ENCODE results near the gene POTEI. TPM values are rescaled to one million over a fixed set of nuclear protein-coding genes. Genes with fewer than 3 reads are reported as not detected.
"Not testable (repeated sequence)": the region's sequence is repeated elsewhere in the genome, so short reads cannot be mapped to it uniquely, and the experiment has no call there.

Gene POTEI
- total RNA-seq: 7.0 to 7.3 TPM (median 7.1 TPM) in 3 replicates

GRCh38 chr2:130509228-130509627, at the start of gene POTEI:
Gene POTEI, minus strand, starts transcription at chr2:130509328. Its CDS starts 93 bp downstream, at chr2:130509235.
- not testable (repeated sequence) for DNase-seq (ENCODE audit: low spot score in 2 of 2, unreplicated experiment in 2 of 2); H3K9me3 Mint-ChIP-seq; H3K27ac Mint-ChIP-seq; H3K27me3 Mint-ChIP-seq (ENCODE audit: low read depth); H3K4me3 Mint-ChIP-seq; H3K4me1 Mint-ChIP-seq; H3K36me3 Mint-ChIP-seq

DNA sequence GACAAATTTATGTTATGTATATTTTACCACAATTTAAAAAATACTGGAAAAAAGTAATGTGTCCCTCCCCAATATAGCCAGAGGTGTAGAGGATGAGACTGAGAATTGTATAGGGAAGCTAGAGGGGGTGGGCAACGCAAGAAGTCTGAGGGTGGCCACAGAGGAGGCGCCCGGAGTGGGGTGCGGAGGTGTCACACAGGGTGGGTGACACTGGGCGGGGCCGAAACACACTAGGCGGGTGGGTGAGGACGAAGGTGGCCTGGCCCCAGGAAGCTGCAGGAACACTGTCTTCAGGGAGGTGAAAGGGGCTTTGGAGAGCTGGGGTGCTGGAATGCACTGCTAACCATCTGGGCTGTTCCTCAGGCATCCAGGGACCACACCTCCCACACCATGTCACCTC, 47.3 kb upstream of the POTEI start:
- not testable (repeated sequence) for H3K27ac Mint-ChIP-seq; H3K27me3 Mint-ChIP-seq (ENCODE audit: low read depth); DNase-seq (ENCODE audit: low spot score in 2 of 2, unreplicated experiment in 2 of 2); H3K4me1 Mint-ChIP-seq; H3K36me3 Mint-ChIP-seq; H3K4me3 Mint-ChIP-seq; H3K9me3 Mint-ChIP-seq

GRCh38 chr2:130554178-130554577, 45.0 kb upstream of the POTEI start:
- not testable (repeated sequence) for DNase-seq (ENCODE audit: low spot score in 2 of 2, unreplicated experiment in 2 of 2); H3K4me1 Mint-ChIP-seq; H3K27me3 Mint-ChIP-seq (ENCODE audit: low read depth); H3K27ac Mint-ChIP-seq; H3K9me3 Mint-ChIP-seq; H3K4me3 Mint-ChIP-seq; H3K36me3 Mint-ChIP-seq

GRCh38 chr2:130549475-130549874, 40.3 kb upstream of the POTEI start:
- H3K4me3 Mint-ChIP-seq; H3K9me3 Mint-ChIP-seq; H3K27ac Mint-ChIP-seq; H3K4me1 Mint-ChIP-seq; H3K36me3 Mint-ChIP-seq; H3K27me3 Mint-ChIP-seq (ENCODE audit: low read depth); DNase-seq (ENCODE audit: low spot score in 2 of 2, unreplicated experiment in 2 of 2): not testable (repeated sequence)

GRCh38 chr2:130548418-130548817, 39.3 kb upstream of the POTEI start:
- H3K4me1 Mint-ChIP-seq; H3K36me3 Mint-ChIP-seq; DNase-seq (ENCODE audit: low spot score in 2 of 2, unreplicated experiment in 2 of 2); H3K27ac Mint-ChIP-seq; H3K4me3 Mint-ChIP-seq; H3K27me3 Mint-ChIP-seq (ENCODE audit: low read depth); H3K9me3 Mint-ChIP-seq: not testable (repeated sequence)

DNA sequence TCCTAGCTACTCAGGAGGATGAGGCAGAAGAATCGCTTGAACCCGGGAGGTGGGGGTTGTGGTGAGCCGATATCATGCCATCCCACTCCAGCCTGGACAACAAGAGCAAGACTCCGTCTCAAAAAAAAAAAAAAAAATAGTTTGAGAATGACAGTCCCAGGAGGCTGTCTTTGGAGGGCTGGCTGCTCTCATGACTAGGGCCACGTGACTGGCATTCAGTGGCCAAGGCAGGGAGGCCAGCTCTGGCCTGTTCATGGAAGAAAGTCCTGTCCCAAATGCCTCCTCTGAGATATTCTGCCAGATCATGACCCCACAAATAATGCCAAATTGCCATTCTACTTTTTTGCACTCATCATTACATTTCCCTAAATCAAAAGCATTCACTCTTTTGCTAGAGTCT, 35.9 kb upstream of the POTEI start:
- not testable (repeated sequence) for H3K4me3 Mint-ChIP-seq; DNase-seq (ENCODE audit: low spot score in 2 of 2, unreplicated experiment in 2 of 2); H3K36me3 Mint-ChIP-seq; H3K27me3 Mint-ChIP-seq (ENCODE audit: low read depth); H3K9me3 Mint-ChIP-seq; H3K4me1 Mint-ChIP-seq; H3K27ac Mint-ChIP-seq

DNA sequence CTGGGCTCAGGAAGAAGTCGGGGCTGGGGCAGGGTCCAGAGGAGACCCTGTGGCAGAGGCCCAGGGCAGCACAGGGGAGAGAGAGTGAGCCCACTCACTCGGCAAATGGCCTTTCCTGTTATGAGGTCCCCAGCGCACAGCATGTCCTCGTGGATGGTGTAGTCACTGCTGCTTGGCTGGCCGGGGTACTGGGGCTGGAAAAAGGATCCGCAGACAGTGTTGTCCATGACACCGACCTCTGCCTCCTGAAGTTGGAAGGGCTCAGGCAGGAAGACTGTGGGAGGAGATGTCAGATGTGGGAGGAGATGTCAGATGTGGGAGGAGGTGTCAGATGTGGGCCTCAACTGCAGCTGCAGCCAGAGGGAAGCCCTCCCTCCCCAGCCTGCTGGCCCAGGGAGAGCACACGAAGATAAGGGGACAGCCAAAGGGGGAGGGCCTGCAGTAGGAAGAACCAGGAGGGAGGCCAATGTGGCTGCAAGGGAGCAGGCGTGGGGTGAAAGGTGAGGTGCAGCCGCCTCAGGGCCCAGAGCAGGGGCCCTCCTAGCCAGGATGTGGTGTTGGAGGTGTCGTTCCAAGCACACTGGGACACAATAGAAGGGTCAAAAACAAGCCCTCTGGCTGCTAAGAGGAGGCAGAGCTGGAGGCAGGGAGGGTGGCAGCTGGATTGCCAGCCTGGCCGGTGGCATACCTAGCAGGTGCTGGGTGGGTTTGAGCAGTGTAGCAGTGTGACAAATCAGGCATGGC, 34.8 kb upstream of the POTEI start:
- not testable (repeated sequence) for H3K4me1 Mint-ChIP-seq

GRCh38 chr2:130542789-130543188, 33.7 kb upstream of the POTEI start:
- not testable (repeated sequence) for H3K36me3 Mint-ChIP-seq; H3K27me3 Mint-ChIP-seq (ENCODE audit: low read depth); H3K27ac Mint-ChIP-seq; DNase-seq (ENCODE audit: low spot score in 2 of 2, unreplicated experiment in 2 of 2); H3K4me1 Mint-ChIP-seq; H3K4me3 Mint-ChIP-seq; H3K9me3 Mint-ChIP-seq

More for the DNA sequence above, 34.8 kb upstream of the POTEI start:
- H3K36me3 Mint-ChIP-seq; H3K27ac Mint-ChIP-seq; H3K9me3 Mint-ChIP-seq; DNase-seq (ENCODE audit: low spot score in 2 of 2, unreplicated experiment in 2 of 2); H3K27me3 Mint-ChIP-seq (ENCODE audit: low read depth); H3K4me3 Mint-ChIP-seq: not testable (repeated sequence)

DNA sequence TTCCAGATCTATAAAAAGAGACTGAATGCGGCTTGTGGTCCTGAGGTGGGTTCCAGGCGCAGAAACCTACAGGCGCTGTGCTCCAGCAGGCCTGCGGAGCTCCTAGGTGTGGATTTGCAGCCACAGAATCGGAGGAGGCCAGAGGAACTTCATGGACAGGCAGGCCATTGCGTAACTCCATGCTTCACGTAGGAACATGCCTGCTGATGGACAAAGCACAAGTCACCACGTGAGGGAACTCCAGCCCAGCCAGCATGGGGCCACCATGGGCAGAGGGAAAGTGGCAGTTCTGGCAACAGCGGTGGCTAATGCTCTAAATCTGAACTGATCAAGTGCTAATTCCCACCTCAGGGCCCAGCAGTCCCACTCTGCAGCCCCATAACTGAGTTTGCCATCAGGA, 29.1 kb upstream of the POTEI start:
- H3K27ac Mint-ChIP-seq; H3K9me3 Mint-ChIP-seq; H3K27me3 Mint-ChIP-seq (ENCODE audit: low read depth); H3K4me3 Mint-ChIP-seq; H3K4me1 Mint-ChIP-seq; H3K36me3 Mint-ChIP-seq; DNase-seq (ENCODE audit: low spot score in 2 of 2, unreplicated experiment in 2 of 2): not testable (repeated sequence)

GRCh38 chr2:130536654-130537053, 27.5 kb upstream of the POTEI start:
- H3K9me3 Mint-ChIP-seq; H3K4me3 Mint-ChIP-seq; H3K4me1 Mint-ChIP-seq; H3K36me3 Mint-ChIP-seq; H3K27ac Mint-ChIP-seq; H3K27me3 Mint-ChIP-seq (ENCODE audit: low read depth); DNase-seq (ENCODE audit: low spot score in 2 of 2, unreplicated experiment in 2 of 2): not testable (repeated sequence)

- H3K27me3 Mint-ChIP-seq (ENCODE audit: low read depth); H3K4me3 Mint-ChIP-seq; H3K4me1 Mint-ChIP-seq; H3K36me3 Mint-ChIP-seq; DNase-seq (ENCODE audit: low spot score in 2 of 2, unreplicated experiment in 2 of 2); H3K27ac Mint-ChIP-seq; H3K9me3 Mint-ChIP-seq: not testable (repeated sequence)
Observed at GRCh38 chr2:130531672-130532071, 22.5 kb upstream of the POTEI start.

DNA sequence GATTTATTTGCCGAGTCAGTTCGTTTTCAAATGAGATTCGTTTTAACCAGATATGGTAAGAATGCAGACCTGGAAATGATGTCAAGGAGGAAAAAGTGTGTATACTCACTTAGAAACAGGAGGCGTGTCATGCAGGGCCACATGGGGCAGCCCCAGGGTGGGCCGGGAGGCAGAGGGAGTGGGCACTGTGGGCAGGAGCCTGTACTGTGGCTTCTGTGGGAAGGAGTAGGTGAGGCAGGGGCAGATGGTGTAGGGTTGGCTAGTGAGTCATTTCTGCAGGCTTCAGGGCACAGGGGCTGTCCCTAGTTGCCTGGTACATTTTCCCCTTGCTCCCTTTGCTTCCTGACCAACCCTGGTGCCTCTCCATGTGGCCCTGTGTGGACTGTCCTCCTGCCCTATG, 22.1 kb upstream of the POTEI start:
- H3K36me3 Mint-ChIP-seq; H3K4me3 Mint-ChIP-seq; H3K27me3 Mint-ChIP-seq (ENCODE audit: low read depth); H3K27ac Mint-ChIP-seq; H3K4me1 Mint-ChIP-seq; DNase-seq (ENCODE audit: low spot score in 2 of 2, unreplicated experiment in 2 of 2); H3K9me3 Mint-ChIP-seq: not testable (repeated sequence)

DNA sequence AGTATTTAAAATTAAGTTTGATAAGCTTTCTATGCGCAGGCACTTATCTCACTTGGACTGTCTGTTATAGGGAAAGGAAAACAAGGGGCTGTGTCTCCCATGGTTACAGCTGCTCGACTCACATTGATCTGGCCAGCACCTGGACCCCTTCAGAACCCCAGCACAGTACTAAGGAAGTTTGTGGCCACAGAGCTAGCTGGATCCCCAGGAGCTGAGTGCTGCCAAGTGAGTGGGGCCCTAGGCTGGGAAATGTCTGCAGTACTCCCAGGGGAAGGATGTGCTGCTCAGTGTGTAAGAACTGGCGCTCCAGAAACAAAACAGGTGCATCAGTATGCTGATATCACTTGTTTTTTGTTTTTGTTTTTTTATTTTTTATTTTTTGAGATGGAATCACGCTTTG, 21.1 kb upstream of the POTEI start:
- not testable (repeated sequence) for H3K27me3 Mint-ChIP-seq (ENCODE audit: low read depth)

DNA sequence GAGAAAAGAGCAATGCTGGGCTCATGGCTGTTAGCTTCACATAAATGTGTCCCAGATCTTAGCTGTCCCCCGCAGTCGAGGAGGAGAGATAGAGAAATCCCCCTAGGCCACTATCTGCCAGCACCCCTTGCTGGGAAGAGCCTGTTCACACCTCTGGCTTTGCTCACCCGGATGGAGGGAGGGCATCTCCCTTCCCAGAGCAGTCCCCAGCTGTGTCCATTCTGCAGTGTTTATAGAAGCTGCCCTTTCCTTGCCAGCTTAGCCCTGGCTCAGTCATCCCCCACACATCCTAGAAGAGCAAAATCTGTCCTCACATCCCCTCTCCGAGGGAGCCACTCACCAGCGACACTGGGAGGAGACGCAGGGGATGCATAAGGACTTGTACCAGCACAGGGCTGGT, 20.4 kb upstream of the POTEI start:
- not testable (repeated sequence) for H3K36me3 Mint-ChIP-seq, H3K9me3 Mint-ChIP-seq

More for the DNA sequence above, 21.1 kb upstream of the POTEI start:
- H3K4me3 Mint-ChIP-seq; H3K36me3 Mint-ChIP-seq; DNase-seq (ENCODE audit: low spot score in 2 of 2, unreplicated experiment in 2 of 2); H3K9me3 Mint-ChIP-seq; H3K27ac Mint-ChIP-seq; H3K4me1 Mint-ChIP-seq: not testable (repeated sequence)

GRCh38 chr2:130527365-130527967, 18.3 kb upstream of the POTEI start:
- not testable (repeated sequence) for H3K27ac Mint-ChIP-seq; H3K4me1 Mint-ChIP-seq; H3K9me3 Mint-ChIP-seq; DNase-seq (ENCODE audit: low spot score in 2 of 2, unreplicated experiment in 2 of 2); H3K4me3 Mint-ChIP-seq; H3K36me3 Mint-ChIP-seq; H3K27me3 Mint-ChIP-seq (ENCODE audit: low read depth)

More for the DNA sequence above, 20.4 kb upstream of the POTEI start:
- H3K27me3 Mint-ChIP-seq (ENCODE audit: low read depth); DNase-seq (ENCODE audit: low spot score in 2 of 2, unreplicated experiment in 2 of 2); H3K27ac Mint-ChIP-seq; H3K4me3 Mint-ChIP-seq; H3K4me1 Mint-ChIP-seq: not testable (repeated sequence)

Measured in mesothelial cell of epicardium (in vitro differentiated cells).